Gastrocnemius medialis (tissue), 4 donors: ENCODE measurements around the gene AVEN.

Experiments used
- CTCF ChIP-seq, 5 experiments: fragments of 450-650 bp in 3 of 5; fragments of 200-600 bp in 2 of 5; sonication (generic) in 2 of 5; IDR thresholded peaks in 4 of 5; conservative IDR thresholded peaks in 1 of 5; 1 replicate in 4 of 5; 2 replicates in 1 of 5; pipeline ENCODE4 v1.5.1; 2016 to 2019; ENCODE audit warnings: antibody characterized with exemption in 5 of 5, mild to moderate bottlenecking in 3 of 5, moderate library complexity in 3 of 5
- POLR2A ChIP-seq, 2 donors: fragments of 450-650 bp; IDR thresholded peaks; one replicate each; pipeline ENCODE4 v1.6.1; 2017; ENCODE audit warnings: antibody characterized with exemption in 2 of 2, mild to moderate bottlenecking in 2 of 2, moderate library complexity in 2 of 2

GRCh38 chr15:34038023-34038870, 757 bp downstream of the AVEN start:
- TF ChIP-seq CTCF (IDR thresholded peaks at IDR 0.05 in 4 of 5, conservative IDR thresholded peaks at IDR 0.05 in 1 of 5): no peak
- TF ChIP-seq POLR2A (IDR thresholded peaks at IDR 0.05): peak; percentile 70 to 72
